NT2/D1 (cell line): ENCODE results near the gene ITGB5.

Experiments used
- DNase-seq: peaks from one replicate; pipeline ENCODE4 v3.0.0-alpha.2; 2011; ENCODE audit warnings: low read depth, low spot score
- H3K27me3 ChIP-seq: 2 replicates; pipeline ENCODE4 v1.6.0; 2011; ENCODE audit warnings: mild to moderate bottlenecking; ENCODE audit not compliant: insufficient read length, insufficient read depth
- H3K36me3 ChIP-seq: 2 replicates; pipeline ENCODE4 v1.6.1; 2011; ENCODE audit warnings: mild to moderate bottlenecking, low read length, mixed read lengths; ENCODE audit not compliant: insufficient read depth, insufficient read length
- H3K4me1 ChIP-seq: 2 replicates; pipeline ENCODE4 v1.5.1; 2011; ENCODE audit not compliant: insufficient read depth, insufficient read length
- H3K4me3 ChIP-seq: 2 replicates; pipeline ENCODE4 v1.5.1; 2011; ENCODE audit warnings: low read depth; ENCODE audit not compliant: insufficient read length
- H3K9ac ChIP-seq: 2 replicates; pipeline ENCODE4 v1.6.0; 2011; ENCODE audit warnings: low read depth; ENCODE audit not compliant: insufficient read length
- H3K9me3 ChIP-seq: 2 replicates; pipeline ENCODE4 v1.5.1; 2011; ENCODE audit warnings: mild to moderate bottlenecking, low read length; ENCODE audit not compliant: insufficient read depth
- SUZ12 ChIP-seq: IDR thresholded peaks from 2 replicates; pipeline ENCODE4 v1.6.1; 2011; ENCODE audit not compliant: insufficient read length, insufficient read depth; ENCODE audit errors: extremely low read depth
- YY1 ChIP-seq: IDR thresholded peaks from 2 replicates; pipeline ENCODE4 v1.6.1; 2011; ENCODE audit not compliant: insufficient read length, insufficient read depth
- ZNF274 ChIP-seq: IDR thresholded peaks from 2 replicates; pipeline ENCODE4 v1.6.1; 2011; ENCODE audit warnings: mild to moderate bottlenecking, low read depth, low read length

The ITGB5 gene

GRCh38 chr3:124770336-124771082, 116.7 kb downstream of the ITGB5 start:
- H3K4me1 ChIP-seq, result peaks cover 17% of the 10 kb centered on the region
- TF ChIP-seq ZNF274 (no peak), SUZ12 (no peak), YY1 (no peak)
- no peak overlapping the region for H3K4me3 ChIP-seq
- no peak overlapping the region for H3K9ac ChIP-seq
- H3K27me3 ChIP-seq, result no peaks in the 10 kb centered on the region
- no peak for DNase-seq
- H3K36me3 ChIP-seq, result peaks cover 78% of the 10 kb centered on the region
- H3K9me3 ChIP-seq, result no peaks in the 10 kb centered on the region

DNA sequence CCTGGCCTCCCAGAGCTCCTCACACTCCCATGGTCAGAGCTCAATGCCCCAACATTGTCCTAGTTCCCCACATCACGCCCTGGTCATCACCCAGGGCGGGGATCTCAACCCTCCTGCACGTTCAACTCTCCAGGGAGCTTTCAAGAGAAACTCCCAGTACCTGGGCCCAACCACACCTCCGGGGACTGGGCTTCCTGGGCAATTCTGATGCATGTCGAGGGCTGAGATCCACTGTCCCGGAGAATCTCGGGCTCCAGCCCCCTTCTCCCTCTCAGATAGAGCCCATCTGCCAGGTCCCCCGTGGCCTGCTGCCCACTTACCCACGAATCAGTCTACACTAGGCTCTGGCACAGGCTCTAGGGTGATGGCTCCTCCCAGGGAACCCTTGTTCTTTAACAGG, 117.7 kb downstream of the ITGB5 start:
- Histone ChIP-seq H3K9ac (no peak overlapping the region), H3K36me3 (peaks cover 81% of the 10 kb centered on the region), H3K4me1 (peaks cover 12% of the 10 kb centered on the region), H3K4me3 (no peak overlapping the region), H3K27me3 (no peaks in the 10 kb centered on the region), H3K9me3 (no peaks in the 10 kb centered on the region)
- TF ChIP-seq ZNF274 (no peak), YY1 (no peak), SUZ12 (no peak)
- DNase-seq, result no peak

GRCh38 chr3:124768812-124769211, 118.4 kb downstream of the ITGB5 start:
- Histone ChIP-seq H3K9ac (no peak overlapping the region), H3K9me3 (no peaks in the 10 kb centered on the region), H3K4me3 (no peak overlapping the region), H3K4me1 (peaks cover 10% of the 10 kb centered on the region), H3K36me3 (peaks cover 85% of the 10 kb centered on the region), H3K27me3 (no peaks in the 10 kb centered on the region)
- TF ChIP-seq SUZ12 (no peak), YY1 (no peak)
- no peak for DNase-seq

DNA sequence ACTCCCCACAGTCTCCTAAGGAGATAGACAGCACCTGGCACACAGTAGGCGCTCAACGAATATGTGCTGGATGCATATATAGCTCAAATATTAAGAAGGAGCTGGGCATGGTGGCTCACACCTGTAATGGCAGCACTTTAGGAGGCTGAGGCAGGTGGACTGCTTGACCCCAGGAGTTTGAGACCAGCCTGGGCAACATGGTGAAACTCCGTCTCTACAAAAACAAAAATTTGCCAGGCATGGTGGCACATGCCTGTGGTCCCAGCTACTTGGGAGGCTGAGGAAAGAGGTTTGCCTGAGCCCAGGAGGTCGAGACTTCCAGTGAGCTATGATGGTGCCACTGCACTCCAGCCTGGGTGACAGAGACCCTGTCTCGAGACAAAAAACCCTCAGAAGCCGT, 119.5 kb downstream of the ITGB5 start:
- Histone ChIP-seq H3K9ac (no peak overlapping the region), H3K36me3 (peaks cover 87% of the 10 kb centered on the region), H3K27me3 (no peaks in the 10 kb centered on the region), H3K4me3 (no peak overlapping the region), H3K4me1 (peaks cover 6% of the 10 kb centered on the region), H3K9me3 (no peaks in the 10 kb centered on the region)
- TF ChIP-seq SUZ12 (no peak), YY1 (no peak), ZNF274 (no peak)
- DNase-seq, result no peak

DNA sequence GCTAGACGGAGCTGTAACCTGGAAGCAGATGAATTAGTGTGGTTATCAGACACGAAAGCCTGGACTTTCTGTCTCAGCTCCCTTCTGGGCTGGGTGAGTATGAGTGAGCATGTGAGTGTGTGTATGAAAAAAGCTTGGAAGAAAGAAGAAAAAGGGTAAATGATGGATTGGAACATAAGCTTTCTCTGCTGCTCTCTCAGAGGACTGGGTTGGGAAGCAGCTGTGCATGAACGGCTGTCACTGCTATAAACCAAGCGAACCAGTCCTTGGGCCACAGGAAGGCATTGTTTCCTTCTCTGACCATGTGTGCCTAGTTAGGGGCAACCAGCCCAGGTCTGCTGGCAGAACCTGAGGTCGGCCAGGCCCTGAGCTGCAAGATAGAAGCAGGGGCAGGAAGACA, 119.9 kb downstream of the ITGB5 start:
- peaks cover 88% of the 10 kb centered on the region for H3K36me3 ChIP-seq
- H3K9me3 ChIP-seq, result no peaks in the 10 kb centered on the region
- H3K4me3 ChIP-seq, result no peak overlapping the region
- H3K9ac ChIP-seq, result no peak overlapping the region
- DNase-seq, result no peak
- TF ChIP-seq YY1, result no peak
- TF ChIP-seq SUZ12, result no peak
- peaks cover 6% of the 10 kb centered on the region for H3K4me1 ChIP-seq
- no peaks in the 10 kb centered on the region for H3K27me3 ChIP-seq

DNA sequence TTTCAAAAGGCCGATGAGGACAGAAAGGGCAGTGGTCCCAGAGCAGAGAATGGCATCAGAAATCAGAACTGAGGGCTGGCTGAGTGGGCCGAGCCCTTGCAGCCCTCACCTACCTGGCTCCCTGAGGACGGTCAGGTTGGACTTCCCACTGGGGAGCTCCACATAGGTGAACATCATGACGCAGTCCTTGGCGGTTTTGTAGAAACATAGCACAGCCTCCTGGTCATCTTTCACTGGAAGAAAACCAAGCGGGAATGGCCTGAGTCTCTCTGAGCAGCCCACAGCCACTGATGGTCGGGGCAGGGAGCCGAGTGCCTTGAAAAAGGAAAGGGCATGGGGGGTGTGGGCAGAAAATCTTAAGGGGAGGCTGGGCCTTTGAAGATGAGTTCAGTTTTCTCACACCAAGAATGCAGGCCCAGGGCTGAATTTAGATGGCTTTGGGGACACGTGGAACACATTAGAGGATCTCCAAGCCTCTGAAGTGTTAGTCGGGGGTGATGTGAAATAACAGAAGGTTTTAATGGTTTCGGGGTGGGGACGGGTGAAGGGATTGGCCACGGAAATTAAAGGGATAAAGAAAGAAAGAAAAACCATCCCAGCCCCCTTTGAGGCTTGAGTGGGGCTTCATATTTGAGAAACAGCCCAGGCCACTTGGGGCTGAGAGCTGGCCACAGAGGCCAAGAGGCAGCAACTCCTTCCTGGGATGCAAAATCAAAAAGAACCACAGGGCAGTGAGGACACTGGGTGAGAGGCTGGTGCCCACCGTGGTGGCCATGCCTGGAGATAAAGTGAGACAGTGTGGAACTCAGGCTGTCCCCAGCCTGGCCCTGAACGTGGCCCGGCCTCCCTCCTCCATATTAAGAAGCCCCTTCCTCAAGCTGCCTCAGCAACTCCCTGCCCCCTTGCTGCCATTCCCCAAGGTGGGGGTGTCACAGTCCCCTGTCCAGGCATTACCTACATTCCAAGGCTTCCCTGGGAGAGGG, 120.8 kb downstream of the ITGB5 start:
- no peak overlapping the region for H3K9ac ChIP-seq
- H3K4me1 ChIP-seq, result peaks cover 3% of the 10 kb centered on the region
- H3K4me3 ChIP-seq, result no peak overlapping the region
- no peaks in the 10 kb centered on the region for H3K27me3 ChIP-seq
- no peak for DNase-seq
- H3K9me3 ChIP-seq, result no peaks in the 10 kb centered on the region
- TF ChIP-seq ZNF274, result no peak
- TF ChIP-seq YY1, result no peak
- H3K36me3 ChIP-seq, result peaks cover 84% of the 10 kb centered on the region

GRCh38 chr3:124765197-124765840, 121.8 kb downstream of the ITGB5 start:
- Histone ChIP-seq H3K4me3 (no peak overlapping the region), H3K4me1 (peaks cover under 1% of the 10 kb centered on the region), H3K27me3 (no peaks in the 10 kb centered on the region), H3K9me3 (no peaks in the 10 kb centered on the region), H3K36me3 (peaks cover 81% of the 10 kb centered on the region), H3K9ac (no peak overlapping the region)
- no peak for DNase-seq
- TF ChIP-seq SUZ12, result no peak
- no peak for TF ChIP-seq YY1
- TF ChIP-seq ZNF274, result no peak
